Testis (tissue), 2 donors: ENCODE data around the gene SPATA33.

Source experiments
- POLR2A ChIP-seq: fragments of 450-650 bp; IDR thresholded peaks from one replicate; pipeline ENCODE4 v1.6.1; 2017; ENCODE audit warnings: antibody characterized with exemption, mild to moderate bottlenecking, moderate library complexity
- TF ChIP-seq, protein P1 (sequence below), 3 experiments: fragments of 450-650 bp in 2 of 3; fragments of 200-600 bp in 1 of 3; sonication (generic) in 1 of 3; IDR thresholded peaks; one replicate each; pipeline ENCODE4 v1.5.1; 2016 to 2019; ENCODE audit warnings: antibody characterized with exemption in 3 of 3, mild to moderate bottlenecking in 2 of 3, moderate library complexity in 1 of 3

DNA sequence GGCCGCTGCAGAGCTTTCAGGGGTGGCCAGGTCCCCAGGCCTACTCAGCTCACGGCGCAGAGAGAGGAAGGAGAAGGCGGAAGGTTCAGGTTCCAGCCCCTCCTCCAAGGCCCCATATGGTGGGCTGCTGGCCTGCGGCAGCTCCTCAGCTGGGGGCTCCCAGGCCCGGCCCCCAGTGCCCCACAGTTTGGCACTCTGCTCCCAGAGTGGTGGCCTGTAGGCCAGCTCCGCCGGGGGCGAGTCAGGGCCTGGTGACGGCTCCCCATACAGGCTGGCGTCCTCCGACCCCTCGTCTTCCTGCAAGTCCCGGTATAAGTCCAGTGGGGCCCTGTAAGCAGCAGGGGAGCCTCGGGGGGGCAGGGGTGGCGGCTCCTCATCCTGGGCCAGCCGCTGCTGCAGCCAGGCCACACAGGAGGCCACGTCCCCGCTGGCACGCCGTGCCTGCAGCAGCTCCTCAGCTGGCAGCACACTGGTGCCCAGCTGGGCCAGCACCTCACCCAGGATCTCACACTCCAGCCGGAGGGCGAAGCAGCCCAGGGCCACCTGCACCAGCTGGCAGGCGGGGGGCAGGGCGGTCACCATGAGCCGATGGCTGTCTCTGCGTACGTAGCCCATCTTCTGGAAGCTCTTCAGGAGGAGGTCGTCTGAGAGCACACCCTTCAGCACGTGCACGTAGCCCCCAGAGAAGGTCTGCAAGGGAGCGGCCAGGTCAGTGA, 40.1 kb downstream of the SPATA33 start:
- no peak for TF ChIP-seq POLR2A
- TF ChIP-seq, protein P1, sequence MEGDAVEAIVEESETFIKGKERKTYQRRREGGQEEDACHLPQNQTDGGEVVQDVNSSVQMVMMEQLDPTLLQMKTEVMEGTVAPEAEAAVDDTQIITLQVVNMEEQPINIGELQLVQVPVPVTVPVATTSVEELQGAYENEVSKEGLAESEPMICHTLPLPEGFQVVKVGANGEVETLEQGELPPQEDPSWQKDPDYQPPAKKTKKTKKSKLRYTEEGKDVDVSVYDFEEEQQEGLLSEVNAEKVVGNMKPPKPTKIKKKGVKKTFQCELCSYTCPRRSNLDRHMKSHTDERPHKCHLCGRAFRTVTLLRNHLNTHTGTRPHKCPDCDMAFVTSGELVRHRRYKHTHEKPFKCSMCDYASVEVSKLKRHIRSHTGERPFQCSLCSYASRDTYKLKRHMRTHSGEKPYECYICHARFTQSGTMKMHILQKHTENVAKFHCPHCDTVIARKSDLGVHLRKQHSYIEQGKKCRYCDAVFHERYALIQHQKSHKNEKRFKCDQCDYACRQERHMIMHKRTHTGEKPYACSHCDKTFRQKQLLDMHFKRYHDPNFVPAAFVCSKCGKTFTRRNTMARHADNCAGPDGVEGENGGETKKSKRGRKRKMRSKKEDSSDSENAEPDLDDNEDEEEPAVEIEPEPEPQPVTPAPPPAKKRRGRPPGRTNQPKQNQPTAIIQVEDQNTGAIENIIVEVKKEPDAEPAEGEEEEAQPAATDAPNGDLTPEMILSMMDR (IDR thresholded peaks at IDR 0.05): no peak
